GM12874 (cell line): ENCODE results near the gene EMID1.

Source experiments
- CTCF ChIP-seq: IDR thresholded peaks from 2 replicates; pipeline ENCODE4 v1.5.1; 2011; ENCODE audit warnings: low read depth, mild to moderate bottlenecking, control low read depth, low read length, moderate library complexity; ENCODE audit not compliant: insufficient read depth

Gene EMID1

GRCh38 chr22:29214232-29214631 is 8.5 kb downstream of the EMID1 start:
- no peak for TF ChIP-seq CTCF

GRCh38 chr22:29215012-29215860 is 9.5 kb downstream of the EMID1 start:
- no peak for TF ChIP-seq CTCF

GRCh38 chr22:29216011-29216872 is 10.5 kb downstream of the EMID1 start:
- TF ChIP-seq CTCF, result no peak

GRCh38 chr22:29216873-29217666 is 11.4 kb downstream of the EMID1 start:
- TF ChIP-seq CTCF, result no peak

GRCh38 chr22:29217827-29218757 is 12.4 kb downstream of the EMID1 start:
- no peak for TF ChIP-seq CTCF

- no peak for TF ChIP-seq CTCF
These were observed 13.2 kb downstream of the EMID1 start for GRCh38 chr22:29218758-29219408.
